Prostate gland (tissue), 2 donors: Measurements from ENCODE around the gene SLC5A4.

Experiments
- CTCF ChIP-seq, 4 experiments: fragments of 200-600 bp in 2 of 4; fragments of 450-650 bp in 2 of 4; sonication (generic) in 2 of 4; IDR thresholded peaks; 1 replicate in 3 of 4; 2 replicates in 1 of 4; pipeline ENCODE4 v1.5.1; 2016 to 2019; ENCODE audit warnings: antibody characterized with exemption in 4 of 4, mild to moderate bottlenecking in 2 of 4, moderate library complexity in 2 of 4
- POLR2A ChIP-seq: fragments of 450-650 bp; IDR thresholded peaks from one replicate; pipeline ENCODE4 v1.6.1; 2016; ENCODE audit warnings: antibody characterized with exemption, mild to moderate bottlenecking
- POLR2AphosphoS5 ChIP-seq: sonication (generic); formaldehyde crosslinking; IDR thresholded peaks from one replicate; pipeline ENCODE4 v1.6.1; 2017; ENCODE audit warnings: antibody characterized with exemption

- no peak for TF ChIP-seq CTCF (IDR thresholded peaks at IDR 0.05)
- no peak for TF ChIP-seq POLR2A
- no peak for TF ChIP-seq POLR2AphosphoS5
Measured at GRCh38 chr22:32240461-32240860, 14.7 kb downstream of the SLC5A4 start.
